Testis (tissue), 2 donors: ENCODE measurements around the gene GPR68.

Experiments used
- POLR2A ChIP-seq: fragments of 450-650 bp; IDR thresholded peaks from one replicate; pipeline ENCODE4 v1.6.1; 2017; ENCODE audit warnings: antibody characterized with exemption, mild to moderate bottlenecking, moderate library complexity
- TF ChIP-seq, protein P1 (sequence below), 3 experiments: fragments of 450-650 bp in 2 of 3; fragments of 200-600 bp in 1 of 3; sonication (generic) in 1 of 3; IDR thresholded peaks; one replicate each; pipeline ENCODE4 v1.5.1; 2016 to 2019; ENCODE audit warnings: antibody characterized with exemption in 3 of 3, mild to moderate bottlenecking in 2 of 3, moderate library complexity in 1 of 3

DNA sequence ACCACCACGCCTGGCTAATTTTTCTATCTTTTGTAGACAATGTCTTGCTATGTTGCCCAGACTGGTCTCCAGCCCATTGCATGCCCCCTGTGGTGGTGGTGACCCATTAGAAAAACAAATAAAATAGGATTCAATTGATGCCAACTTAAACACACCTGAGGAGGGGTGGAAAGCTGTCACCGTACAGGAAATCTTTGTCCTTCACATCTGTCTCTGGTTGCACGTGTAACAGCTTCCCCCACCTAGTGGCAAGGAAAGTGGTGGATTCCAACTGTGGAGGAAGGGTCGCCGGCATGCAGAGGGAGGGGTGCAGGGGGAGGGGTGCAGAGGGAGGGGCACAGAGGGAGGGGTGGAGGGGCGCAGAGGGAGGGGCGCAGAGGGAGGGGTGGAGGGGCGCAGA is 26.1 kb upstream of the GPR68 start:
- TF ChIP-seq, protein P1, sequence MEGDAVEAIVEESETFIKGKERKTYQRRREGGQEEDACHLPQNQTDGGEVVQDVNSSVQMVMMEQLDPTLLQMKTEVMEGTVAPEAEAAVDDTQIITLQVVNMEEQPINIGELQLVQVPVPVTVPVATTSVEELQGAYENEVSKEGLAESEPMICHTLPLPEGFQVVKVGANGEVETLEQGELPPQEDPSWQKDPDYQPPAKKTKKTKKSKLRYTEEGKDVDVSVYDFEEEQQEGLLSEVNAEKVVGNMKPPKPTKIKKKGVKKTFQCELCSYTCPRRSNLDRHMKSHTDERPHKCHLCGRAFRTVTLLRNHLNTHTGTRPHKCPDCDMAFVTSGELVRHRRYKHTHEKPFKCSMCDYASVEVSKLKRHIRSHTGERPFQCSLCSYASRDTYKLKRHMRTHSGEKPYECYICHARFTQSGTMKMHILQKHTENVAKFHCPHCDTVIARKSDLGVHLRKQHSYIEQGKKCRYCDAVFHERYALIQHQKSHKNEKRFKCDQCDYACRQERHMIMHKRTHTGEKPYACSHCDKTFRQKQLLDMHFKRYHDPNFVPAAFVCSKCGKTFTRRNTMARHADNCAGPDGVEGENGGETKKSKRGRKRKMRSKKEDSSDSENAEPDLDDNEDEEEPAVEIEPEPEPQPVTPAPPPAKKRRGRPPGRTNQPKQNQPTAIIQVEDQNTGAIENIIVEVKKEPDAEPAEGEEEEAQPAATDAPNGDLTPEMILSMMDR (IDR thresholded peaks at IDR 0.05), result no peak
- TF ChIP-seq POLR2A, result no peak
